Body of pancreas (tissue), 4 donors: Measurements from ENCODE around the gene ZNF281. TPM values are rescaled to one million over a fixed set of nuclear protein-coding genes. Genes with fewer than 3 reads are reported as not detected.

Source experiments
- ATAC-seq: fragments of 150-250 bp; one replicate; pipeline ENCODE4 v1.9.1; 2016
- DNase-seq, 4 donors: peaks; one replicate each; pipeline ENCODE4 v3.0.0-alpha.2; 2019
- H3K27ac ChIP-seq, 4 donors: fragments of 200-600 bp; sonication (generic); 1 replicate in 3 of 4; 2 replicates in 1 of 4; pipeline versions ENCODE4 v1.5.1 to v1.6.1; 2016 to 2019; ENCODE audit warnings: mild to moderate bottlenecking in 1 of 4, mixed read lengths in 1 of 4, moderate library complexity in 1 of 4
- H3K27me3 ChIP-seq, 2 donors: fragments of 200-600 bp; sonication (generic); one replicate each; pipeline ENCODE4 v1.6.0; 2016; ENCODE audit warnings: mild to moderate bottlenecking in 1 of 2
- H3K36me3 ChIP-seq, 2 donors: fragments of 200-600 bp; sonication (generic); replicated peaks in 1 of 2; 2 replicates each; pipeline ENCODE4 v1.5.1; 2016; ENCODE audit warnings: low read depth in 2 of 2; ENCODE audit not compliant: insufficient read depth in 1 of 2
- H3K4me1 ChIP-seq: fragments of 200-600 bp; sonication (generic); one replicate; pipeline ENCODE4 v1.6.0; 2016
- H3K4me3 ChIP-seq, 2 donors: fragments of 200-600 bp; sonication (generic); 1 replicate in 1 of 2; 2 replicates in 1 of 2; pipeline ENCODE4 v1.5.1; 2016 to 2019
- H3K9me3 ChIP-seq, 3 donors: fragments of 200-600 bp; sonication (generic); 1 replicate in 2 of 3; 2 replicates in 1 of 3; pipeline ENCODE4 v1.5.1; 2016
- POLR2A ChIP-seq, 3 donors: fragments of 450-650 bp; IDR thresholded peaks; one replicate each; pipeline ENCODE4 v1.6.1; 2016; ENCODE audit warnings: antibody characterized with exemption in 3 of 3, mild to moderate bottlenecking in 2 of 3
- WGBS, 2 donors: methylation state at CpG; one replicate each; pipeline ENCODE4 v1.1.5; 2017; 5-methylcytosine and 5-hydroxymethylcytosine counted together
- intact Hi-C: fragments of 100-400 bp; cut with DNase I; formaldehyde crosslinking; loops from one replicate; pipeline ENCODE4 v1.15.1; 2023
- total RNA-seq, 2 donors: library from RNA; depleted of rRNA; stranded (reverse); fragments of >200 nt; gene quantifications; one replicate each; pipeline ENCODE4 v1.1.0, GENCODE V29; 2016
- TF ChIP-seq, protein P1 (sequence below), 7 experiments: fragments of 450-650 bp in 4 of 7; fragments of 200-600 bp in 3 of 7; sonication (generic) in 3 of 7; IDR thresholded peaks; one replicate each; pipeline ENCODE4 v1.5.1; 2016 to 2019; ENCODE audit warnings: antibody characterized with exemption in 7 of 7

The ZNF281 gene
- total RNA-seq, 2 donors from 2014 or later = 6.5 to 7.9 TPM

DNA sequence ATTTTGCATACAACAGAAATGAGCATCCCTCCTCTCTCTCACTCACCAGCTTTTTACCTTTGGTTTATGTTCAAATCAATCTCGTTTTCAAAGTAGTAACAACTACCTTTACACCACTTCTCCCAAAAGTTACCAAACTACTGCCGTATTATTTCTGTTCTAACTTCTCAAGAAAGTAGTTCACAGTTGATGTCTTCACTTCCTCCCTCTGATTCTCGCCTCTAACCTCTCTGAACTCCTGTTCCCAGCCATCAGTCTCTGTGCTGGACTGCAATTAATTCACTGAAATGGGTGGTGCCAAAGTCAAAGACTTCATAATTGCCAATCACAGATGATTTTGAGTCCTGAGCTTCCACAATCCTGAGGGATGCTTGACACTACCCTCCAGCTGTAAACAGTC, 54.0 kb downstream of the ZNF281 start:
- 60 to 77% methylated on average over 3 of the region's 3 CpGs for WGBS, 2 donors
- no peak for TF ChIP-seq POLR2A (IDR thresholded peaks at IDR 0.05)
- TF ChIP-seq, protein P1, sequence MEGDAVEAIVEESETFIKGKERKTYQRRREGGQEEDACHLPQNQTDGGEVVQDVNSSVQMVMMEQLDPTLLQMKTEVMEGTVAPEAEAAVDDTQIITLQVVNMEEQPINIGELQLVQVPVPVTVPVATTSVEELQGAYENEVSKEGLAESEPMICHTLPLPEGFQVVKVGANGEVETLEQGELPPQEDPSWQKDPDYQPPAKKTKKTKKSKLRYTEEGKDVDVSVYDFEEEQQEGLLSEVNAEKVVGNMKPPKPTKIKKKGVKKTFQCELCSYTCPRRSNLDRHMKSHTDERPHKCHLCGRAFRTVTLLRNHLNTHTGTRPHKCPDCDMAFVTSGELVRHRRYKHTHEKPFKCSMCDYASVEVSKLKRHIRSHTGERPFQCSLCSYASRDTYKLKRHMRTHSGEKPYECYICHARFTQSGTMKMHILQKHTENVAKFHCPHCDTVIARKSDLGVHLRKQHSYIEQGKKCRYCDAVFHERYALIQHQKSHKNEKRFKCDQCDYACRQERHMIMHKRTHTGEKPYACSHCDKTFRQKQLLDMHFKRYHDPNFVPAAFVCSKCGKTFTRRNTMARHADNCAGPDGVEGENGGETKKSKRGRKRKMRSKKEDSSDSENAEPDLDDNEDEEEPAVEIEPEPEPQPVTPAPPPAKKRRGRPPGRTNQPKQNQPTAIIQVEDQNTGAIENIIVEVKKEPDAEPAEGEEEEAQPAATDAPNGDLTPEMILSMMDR (IDR thresholded peaks at IDR 0.05) = no peak
- no peaks in the 10 kb centered on the region for H3K36me3 ChIP-seq
- DNase-seq (no peak), ATAC-seq (no peak)
- no peaks in the 10 kb centered on the region for H3K4me1 ChIP-seq
- no peak overlapping the region for H3K4me3 ChIP-seq
- no peaks in the 10 kb centered on the region for H3K27me3 ChIP-seq
- intact Hi-C loops = no loop called here
- H3K27ac ChIP-seq = no peak overlapping the region
- no peaks in the 10 kb centered on the region for H3K9me3 ChIP-seq

Other genes starting within 250 kb of the ZNF281 start
- not detected for gene KIF14, start 210.7 kb upstream of the ZNF281 start, total RNA-seq